SHP77 (cell line): ENCODE measurements around the gene PLA2G5.
"Not testable (repeated sequence)": the region's sequence is repeated elsewhere in the genome, so short reads cannot be mapped to it uniquely, and the experiment has no call there.

Experiments
- DNase-seq, 2 experiments: peaks; one replicate each; lab custom pipeline; 2025; lab: John Stamatoyannopoulos, UW

The PLA2G5 gene

GRCh38 chr1:20117236-20117635, 47.2 kb downstream of the PLA2G5 start:
- DNase-seq: no peak

DNA sequence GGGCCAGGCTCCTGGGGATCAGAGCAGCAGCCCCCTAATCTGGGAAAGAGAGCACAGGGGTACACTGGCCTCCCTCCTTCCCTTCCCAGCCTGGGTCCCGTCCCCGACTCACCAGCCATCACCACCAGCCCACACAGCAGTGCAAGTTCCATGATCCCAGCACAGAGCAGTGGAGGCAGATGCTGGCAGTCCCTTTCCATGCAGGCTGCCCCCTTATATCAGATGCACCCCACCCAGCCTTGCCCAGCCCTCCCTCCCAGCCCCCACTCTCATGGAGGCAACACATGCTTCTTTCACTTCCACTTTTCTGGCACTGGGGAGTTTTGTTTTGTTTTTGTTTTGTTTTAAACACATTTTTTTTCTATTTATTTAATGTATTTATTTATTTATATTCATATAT, 49.4 kb downstream of the PLA2G5 start, which contains the start of gene PLA2G2D:
Gene PLA2G2D, minus strand, starts transcription at position 190 of the 400 bp plus-strand sequence. Its CDS starts 38 bp downstream, at position 152.
- DNase-seq: no peak

DNA sequence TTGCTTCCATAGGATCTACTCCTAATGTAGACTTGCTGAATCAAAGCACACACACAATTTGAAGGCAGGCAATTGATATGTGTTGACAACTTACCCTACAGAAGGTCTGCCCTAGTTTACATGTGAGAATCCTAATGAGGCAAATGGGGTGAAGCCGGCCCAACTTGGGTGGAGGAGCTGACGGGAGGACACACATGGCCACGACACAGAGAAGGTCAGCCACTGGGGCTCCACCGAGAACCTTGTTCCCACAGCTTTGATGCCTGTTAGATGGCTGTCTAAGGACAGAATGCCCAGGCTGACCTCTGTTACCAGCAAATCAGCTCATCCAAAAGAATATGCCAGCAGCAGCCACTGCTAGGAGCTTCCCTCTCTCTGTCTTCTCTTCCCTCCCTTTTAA, 50.8 kb downstream of the PLA2G5 start:
- no peak for DNase-seq

GRCh38 chr1:20123722-20124455, 53.9 kb downstream of the PLA2G5 start:
- DNase-seq: no peak

GRCh38 chr1:20124456-20125057, 54.6 kb downstream of the PLA2G5 start:
- no peak for DNase-seq

GRCh38 chr1:20125100-20125499, 55.1 kb downstream of the PLA2G5 start:
- no peak for DNase-seq

- DNase-seq: no peak
Measured at GRCh38 chr1:20126041-20126805, 56.2 kb downstream of the PLA2G5 start.

DNA sequence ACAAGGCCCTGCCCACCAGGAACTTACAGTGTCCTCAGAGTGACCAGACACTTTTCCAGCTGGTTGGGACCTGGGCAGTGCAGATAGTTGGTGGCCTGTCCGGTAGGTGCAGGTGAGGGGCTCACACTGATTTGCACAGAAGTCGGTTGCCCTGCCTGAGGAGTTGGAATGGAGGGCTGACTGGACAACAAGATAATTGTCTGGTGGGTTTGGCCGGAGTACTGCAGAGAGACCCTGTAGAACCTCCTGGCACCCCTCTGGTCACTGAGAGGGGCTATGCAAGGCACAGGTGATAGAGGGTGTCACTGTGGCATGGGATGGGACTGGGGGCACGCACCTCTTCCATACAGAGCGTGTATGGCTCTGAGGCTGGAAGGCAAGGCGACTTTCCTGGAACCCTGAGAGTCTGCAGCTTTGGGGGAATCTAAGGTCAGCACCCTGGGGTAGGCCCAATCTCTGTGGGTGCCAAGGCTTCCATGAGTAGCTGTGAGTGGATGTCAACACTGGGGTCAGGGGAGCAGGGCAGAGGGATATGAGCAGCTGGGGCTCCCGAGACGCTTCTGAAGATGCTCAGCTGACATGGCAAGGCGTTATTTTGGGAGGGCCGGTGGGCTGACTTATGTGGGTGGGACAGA, 56.9 kb downstream of the PLA2G5 start:
- no peak for DNase-seq

GRCh38 chr1:20130518-20130917, 60.5 kb downstream of the PLA2G5 start:
- DNase-seq: not testable (repeated sequence)

DNA sequence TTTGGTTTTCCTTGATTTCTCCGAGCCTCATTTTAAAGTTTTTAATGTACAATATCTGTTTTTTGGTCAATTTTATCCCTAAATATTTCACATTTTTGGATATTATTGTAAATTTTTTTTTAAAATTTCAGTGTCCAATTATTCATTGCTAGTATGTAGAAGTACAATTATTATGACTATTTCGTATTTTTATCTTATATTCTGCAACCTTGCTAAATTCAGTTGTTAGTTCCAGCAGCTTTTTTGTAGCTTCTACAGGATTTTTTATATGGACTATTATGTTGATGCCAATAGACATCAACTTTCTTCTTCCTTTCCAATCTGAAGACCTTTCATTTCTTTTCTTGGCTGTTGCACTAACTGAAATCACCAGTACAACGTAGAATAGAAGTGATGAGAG, 65.0 kb downstream of the PLA2G5 start:
- no peak for DNase-seq

GRCh38 chr1:20136249-20136648, 66.3 kb downstream of the PLA2G5 start:
- no peak for DNase-seq

DNA sequence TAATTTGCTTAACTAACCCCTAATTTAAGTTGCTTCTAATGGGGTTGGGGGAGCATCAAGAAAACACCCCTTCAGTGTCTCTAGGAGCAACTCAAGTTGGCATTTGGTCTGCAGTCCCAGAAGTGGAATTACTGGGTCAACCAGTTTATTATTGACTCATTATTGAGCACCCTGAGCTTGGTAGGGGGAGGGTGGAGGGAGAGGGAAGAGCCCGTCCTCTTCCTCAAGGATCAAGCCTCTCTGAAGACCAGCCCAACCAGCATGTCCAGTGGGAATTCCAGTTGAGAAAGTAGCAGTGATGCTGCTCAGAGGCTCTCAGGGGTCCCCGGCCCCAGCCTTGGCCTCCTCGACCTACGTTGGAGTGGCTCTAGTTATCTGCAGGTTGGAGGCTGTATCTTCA, 67.1 kb downstream of the PLA2G5 start:
- DNase-seq: no peak

- DNase-seq: no peak
Measured at GRCh38 chr1:20137604-20138003, 67.6 kb downstream of the PLA2G5 start.

GRCh38 chr1:20138346-20138745, 68.4 kb downstream of the PLA2G5 start:
- DNase-seq: no peak

- no peak for DNase-seq
Measured at GRCh38 chr1:20138961-20139550, 69.1 kb downstream of the PLA2G5 start, which contains the start of gene PLA2G2F. TSS of gene PLA2G2F (plus strand) at chr1:20139323. CDS start at chr1:20139428, 105 bp downstream.

DNA sequence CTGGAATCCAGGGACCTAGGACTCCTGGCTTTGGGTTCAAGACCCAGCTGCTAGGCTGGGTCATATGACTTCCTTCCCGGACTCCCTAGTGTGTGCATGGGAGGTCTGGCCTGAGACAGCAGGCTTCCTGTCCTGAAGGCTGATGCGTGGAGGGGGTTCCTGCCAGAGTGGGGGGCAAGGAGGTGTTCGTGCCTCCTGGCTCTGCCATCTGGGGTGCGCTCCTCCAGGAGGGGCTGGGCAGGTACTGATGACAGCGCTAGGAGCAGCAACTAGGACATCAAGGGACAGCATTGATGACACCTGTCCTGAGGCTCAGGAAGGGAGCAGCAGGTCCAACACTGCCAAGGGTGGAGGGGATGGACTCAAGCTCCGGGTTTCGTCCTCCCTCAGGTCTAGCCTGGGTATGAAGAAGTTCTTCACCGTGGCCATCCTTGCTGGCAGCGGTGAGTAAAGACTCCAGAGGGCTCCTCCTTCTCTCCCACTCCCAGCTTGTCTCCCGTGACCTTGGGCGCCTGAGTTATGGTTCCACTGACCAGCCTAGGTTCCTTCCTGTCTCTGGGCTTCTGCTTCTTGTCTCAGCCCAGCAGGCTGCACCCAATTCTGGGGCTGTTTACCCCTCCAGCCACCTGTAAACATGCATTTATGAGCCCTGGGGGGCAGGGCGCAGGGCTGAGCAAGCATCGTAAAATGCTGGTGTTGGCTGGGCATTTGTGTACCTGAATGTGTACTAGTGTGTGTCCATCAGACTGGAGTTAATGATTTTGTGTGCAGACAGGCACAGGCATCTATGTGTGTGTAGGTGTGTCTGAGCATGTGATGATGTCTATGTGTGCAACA, 70.0 kb downstream of the PLA2G5 start:
- DNase-seq: no peak

DNA sequence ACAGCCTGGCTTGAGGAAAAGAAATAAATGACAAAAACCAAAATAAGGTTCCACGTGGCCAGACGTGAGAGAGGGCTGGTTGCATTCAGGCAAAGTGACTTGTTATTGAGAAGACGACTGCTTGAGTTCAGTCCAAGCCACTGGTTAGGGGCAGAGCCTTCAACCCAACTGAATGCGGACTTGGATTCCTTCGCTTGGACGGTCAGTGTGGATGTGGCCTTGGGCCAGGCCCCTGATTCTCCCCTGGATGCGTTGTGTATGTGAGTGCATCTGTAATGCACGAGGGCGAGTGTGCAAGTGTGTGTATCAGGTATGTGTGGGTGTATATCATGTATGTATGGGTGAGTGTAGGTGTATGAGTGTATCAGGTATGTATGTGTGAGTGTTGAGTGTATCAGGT, 71.0 kb downstream of the PLA2G5 start:
- no peak for DNase-seq

GRCh38 chr1:20141466-20141865, 71.5 kb downstream of the PLA2G5 start:
- no peak for DNase-seq
